GM08714 (cell line): ENCODE results near the gene SLC38A10.
"Not testable (repeated sequence)": the region's sequence is repeated elsewhere in the genome, so short reads cannot be mapped to it uniquely, and the experiment has no call there.

Experiments used
- H3K4me3 ChIP-seq: fragments of 200-500 bp; sonication (Bioruptor generic); 2 replicates; pipeline ENCODE4 v1.5.1; 2014; ENCODE audit warnings: mild to moderate bottlenecking, low read length, inconsistent platforms
- ZNF274 ChIP-seq: IDR thresholded peaks from 2 replicates; pipeline ENCODE4 v1.6.1; 2012; ENCODE audit warnings: mild to moderate bottlenecking, low read depth, low read length

SLC38A10 gene

DNA sequence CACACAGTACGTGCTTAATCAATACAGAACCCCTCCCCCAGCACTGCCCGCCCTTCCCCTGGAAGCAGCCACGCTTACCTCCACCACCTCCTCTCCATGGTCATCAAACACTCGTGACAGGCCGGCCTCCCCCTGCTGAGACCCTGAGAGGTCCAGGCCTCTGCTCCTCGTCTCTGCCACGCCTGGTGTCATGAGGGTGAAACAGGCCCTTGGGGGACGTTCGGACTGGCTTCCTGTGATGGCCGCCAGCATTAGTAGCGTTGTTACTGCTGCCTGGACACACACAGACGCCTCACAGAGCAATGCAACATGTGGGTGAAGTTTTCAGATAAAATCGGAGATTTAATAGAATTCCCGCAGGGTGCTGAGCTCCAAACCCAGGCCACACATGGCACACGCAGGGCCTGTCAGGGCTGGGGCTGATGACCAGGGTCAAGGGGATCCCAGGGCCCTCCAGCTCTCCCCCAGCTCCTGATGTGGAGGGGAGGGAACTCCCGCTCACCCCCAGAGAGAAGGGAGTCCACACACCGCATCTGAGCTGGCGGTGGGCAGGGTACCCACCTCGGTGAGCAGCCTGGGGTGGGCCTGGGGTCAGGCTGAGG, 15.9 kb upstream of the SLC38A10 start:
- no peak for TF ChIP-seq ZNF274
- H3K4me3 ChIP-seq, result no peak overlapping the region

DNA sequence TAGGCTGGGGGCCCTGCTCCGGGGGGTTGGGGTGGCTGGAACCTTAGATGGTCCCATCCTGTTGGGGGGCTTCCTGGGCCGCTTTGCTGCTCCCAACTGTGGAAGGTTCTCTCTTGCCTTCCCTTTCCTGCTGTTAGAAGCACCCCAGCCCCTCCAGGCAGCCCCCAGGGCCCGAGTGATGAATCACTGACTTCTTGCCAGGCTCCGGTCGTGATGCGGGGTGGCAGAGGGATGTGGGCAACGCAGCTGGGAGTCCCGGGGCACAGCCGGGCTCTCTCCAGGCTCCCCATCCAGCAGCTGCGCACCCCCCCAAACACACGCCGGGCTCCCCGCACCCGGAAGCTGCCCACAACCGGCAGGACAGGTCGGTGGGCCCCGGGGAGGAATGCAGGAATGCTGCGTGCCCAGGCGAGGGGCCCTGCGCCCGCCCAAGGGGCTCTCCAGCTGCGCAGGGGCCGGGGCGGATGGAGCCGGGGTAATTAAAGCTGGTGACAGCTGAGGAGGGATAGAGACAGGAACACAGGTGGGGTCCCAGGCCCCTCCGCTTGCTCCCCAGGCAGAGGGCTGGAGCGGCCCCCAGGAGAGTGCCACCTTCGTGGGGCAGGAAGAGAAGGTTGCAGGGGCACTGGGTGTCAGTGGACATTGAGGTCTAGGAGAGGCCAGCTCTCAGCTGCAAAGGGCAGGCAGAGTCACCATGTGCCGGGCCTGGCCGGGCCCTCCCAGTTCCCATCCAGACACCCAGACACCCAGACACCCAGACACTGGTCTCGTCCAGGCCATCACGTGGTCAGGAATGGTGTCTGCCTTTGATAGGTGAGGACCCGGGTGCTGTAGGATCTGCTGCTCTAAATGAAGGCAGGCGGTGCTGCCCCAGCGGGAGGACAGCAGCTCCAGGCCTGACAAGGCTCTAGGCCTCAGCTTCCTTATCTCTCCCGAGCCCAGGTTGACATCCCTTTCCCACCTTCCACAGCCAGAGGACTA, 15.0 kb upstream of the SLC38A10 start:
- TF ChIP-seq ZNF274, result no peak
- H3K4me3 ChIP-seq, result no peak overlapping the region

DNA sequence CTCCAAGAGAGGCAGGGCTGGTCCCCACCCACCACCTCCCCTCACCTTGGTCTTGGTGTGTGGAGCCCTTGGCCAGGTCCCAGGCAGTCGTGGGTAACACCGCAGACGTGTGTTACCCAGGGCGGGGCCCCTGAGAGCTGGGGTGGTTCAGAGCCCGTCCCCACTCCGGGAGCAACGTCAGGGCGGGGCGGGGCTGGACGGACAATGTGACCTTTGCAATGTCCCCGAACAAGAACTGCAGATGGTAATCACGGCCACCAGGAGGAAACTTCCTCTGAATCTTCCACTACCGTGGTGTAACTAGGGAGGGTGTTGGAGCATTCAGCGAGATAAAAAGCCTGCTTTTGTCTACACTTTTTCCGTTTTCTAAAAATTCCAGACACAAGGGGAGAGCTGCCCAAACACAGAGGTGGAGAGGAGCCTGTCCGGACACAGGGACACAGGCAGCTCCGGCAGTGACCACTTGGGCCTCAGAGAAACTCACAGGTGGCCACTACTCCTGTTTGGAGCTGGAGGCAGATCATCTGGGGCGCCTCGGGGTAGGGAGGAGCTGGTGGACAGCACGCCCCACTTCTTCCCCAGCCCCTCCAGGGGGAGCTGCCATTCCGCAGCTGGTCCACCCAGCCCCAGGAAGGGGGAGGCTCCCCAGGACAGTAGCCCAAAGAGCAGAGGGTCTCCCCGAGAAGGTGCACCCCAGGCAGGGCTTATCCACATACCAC, 14.2 kb upstream of the SLC38A10 start:
- no peak for TF ChIP-seq ZNF274
- H3K4me3 ChIP-seq, result no peak overlapping the region

DNA sequence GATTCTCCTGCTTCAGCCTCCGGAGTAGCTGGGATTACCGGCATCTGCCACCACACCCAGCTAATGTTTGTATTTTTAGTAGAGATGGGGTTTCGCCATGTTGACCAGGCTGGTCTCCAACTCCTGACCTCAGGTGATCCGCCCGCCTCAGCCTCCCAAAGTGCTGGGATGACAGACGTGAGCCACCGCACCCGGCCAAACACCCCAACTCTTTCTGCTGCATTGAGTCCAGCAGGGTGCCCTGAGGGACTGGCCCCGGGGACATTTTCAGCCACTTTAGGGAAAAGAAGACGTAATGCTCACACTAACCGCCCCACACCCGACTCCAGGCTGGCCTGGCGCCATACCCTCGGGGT, 13.7 kb upstream of the SLC38A10 start:
- H3K4me3 ChIP-seq, result not testable (repeated sequence)

DNA sequence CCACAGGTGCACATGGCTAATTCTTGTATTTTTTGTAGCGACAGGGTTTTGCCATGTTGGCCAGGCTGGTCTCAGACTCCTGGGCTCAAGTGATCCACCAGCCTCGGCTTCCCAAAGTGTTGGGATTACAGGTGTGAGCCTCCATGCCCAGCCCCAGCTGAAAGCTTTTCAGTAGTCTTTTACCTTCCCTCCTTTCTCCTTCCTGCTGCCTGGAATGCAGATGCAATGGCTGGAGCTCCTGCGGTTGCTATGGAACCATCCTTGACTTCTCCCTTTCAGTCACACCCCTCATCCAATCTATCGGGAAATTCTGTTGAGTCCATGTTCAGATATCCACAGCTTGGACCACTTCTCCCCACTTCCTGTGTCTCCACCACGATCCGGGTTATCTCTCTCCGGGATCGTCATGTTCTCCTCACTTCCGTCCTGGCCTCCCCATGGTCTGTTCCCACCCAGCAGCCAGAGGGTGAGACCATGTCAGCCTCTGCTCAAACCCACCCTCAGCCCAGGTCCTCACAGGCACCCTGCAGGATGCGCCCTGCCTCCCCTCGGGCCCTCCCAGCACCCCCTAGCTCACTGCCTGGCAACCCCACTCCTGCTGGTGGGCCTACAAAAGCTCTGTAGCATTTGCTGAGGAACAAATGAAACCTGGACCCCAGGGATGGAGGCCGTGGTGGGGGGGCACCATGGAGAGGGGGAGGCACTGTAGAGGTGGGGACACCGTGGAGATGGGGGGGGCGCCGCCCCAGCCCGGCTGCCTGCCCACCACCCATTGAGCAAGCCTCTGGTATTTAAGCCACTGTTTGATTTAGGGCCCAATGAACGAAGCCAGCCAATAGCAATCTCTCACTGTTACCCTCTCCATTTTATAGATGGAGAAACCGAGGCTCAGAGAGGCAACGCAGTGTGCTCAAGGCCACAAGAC, 12.8 kb upstream of the SLC38A10 start:
- no peak for TF ChIP-seq ZNF274
- H3K4me3 ChIP-seq, result no peak overlapping the region

DNA sequence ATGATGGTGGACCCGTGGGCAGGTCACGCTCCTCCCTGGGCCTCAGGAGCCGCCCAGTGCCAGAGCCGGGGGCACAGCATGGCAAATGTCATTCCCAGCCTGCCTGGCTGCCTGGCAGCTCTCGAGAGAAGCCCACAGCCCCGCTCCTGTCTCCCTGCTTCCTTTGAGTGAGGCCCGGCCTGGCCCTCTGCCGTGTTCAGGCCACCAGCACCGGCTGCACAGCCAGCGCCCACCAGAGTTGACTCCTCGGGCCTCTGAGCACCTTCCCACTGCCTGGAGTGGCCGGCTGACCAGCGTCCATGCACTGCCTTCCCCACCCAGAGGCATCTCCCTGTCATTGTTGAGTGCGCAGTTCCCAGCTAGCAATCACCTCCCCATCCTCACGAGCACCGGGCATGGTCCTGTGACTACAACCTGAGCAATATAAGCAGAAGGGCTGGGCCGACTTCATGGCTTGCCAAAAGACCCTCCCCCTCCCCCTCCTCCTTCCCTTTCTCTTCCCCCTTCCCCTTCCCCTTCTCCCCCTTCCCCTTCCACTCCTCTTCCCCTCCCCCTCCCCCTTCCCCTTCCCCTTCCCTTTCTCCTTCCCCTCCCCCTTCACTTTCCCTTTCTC, 11.9 kb upstream of the SLC38A10 start:
- TF ChIP-seq ZNF274, result no peak
- H3K4me3 ChIP-seq, result no peak overlapping the region

DNA sequence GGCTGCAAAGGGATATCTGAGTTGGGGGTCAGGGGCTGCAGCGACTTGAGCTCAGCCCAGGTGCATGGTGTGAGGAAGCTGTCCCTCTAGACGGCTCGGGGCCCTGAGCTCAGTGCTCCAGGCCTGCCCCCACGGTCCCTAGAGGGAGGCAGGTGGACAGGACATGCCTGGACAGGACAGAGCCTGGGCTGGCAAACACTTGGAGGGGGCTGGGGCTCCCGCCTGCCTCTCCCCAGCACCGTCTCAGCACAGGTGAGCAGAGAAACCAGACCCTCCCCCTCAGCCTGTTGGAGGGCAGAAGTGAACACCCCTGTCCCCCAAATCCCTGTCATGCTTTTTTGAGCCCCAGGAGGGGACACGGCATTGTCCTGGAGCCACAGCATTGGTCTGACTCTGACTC, 11.4 kb upstream of the SLC38A10 start:
- no peak for TF ChIP-seq ZNF274
- H3K4me3 ChIP-seq, result no peak overlapping the region

DNA sequence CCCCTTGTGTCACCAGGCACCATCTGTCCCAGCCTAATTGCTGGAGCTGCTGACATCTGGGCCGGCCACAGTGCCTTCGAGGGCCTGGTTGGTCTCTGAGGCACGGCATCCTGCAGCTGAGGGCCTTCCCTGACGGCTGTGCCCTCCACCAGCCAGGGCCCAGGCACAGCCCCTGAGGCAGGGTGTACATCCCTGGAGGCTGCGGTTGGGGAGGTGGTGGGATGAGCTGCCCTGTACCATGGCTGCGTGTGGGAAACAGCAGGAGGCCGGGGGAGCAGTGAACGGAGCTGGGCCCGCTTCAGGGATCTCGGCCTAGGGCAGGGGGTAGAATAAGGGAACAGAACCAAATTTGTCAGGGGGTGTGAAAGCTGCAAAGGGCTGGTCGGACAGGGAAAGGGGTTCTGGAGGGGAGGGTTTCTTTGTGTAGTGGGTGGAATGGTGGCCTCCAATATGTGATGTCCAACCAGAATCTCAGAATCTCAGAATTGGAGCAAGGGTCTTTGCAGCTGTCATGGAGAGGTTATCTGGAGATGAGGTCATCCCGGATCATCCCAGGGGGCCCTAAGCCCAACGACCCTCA, 10.0 kb upstream of the SLC38A10 start:
- no peak for TF ChIP-seq ZNF274
- no peak overlapping the region for H3K4me3 ChIP-seq

DNA sequence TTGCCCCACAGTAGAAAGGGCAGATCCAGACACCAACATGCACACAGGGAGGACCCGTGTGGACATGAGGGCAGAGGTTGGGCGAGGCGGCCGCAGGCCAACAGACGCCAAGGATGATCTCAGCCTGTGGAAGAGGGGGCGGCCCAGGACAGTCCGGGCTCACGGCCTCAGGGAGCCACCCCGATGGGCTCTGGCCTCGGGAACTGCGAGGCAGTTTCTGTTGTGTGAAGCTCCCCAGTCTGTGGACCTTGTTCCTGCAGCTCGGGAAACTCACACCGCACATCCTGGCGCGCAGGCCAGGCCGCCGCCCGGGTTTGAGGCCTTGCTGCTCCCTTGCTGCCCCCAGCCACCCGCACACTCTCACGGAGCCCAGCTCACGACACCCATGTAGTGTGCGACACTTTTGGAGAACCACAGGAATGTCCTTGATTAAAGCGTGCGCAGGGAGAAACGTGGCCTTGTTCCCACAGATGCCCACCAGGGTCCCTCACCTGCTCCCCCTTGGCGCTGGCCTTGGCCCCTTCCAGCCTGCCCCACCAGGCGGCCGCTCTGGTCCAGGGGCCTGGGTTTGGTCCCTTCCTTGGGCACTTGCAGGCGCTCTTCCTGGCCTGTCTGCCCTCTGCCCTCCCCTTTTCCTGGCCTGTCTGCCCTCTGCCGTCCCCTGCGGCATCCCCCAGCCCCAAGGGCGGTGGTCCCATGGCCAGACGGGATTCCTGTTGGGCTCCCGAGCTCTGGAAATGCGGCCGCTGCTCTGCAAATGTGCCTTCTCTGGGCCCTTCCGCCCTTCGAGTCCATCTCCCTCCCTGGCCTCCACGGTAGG, 9.3 kb upstream of the SLC38A10 start:
- H3K4me3 ChIP-seq, result no peak overlapping the region
- no peak for TF ChIP-seq ZNF274

DNA sequence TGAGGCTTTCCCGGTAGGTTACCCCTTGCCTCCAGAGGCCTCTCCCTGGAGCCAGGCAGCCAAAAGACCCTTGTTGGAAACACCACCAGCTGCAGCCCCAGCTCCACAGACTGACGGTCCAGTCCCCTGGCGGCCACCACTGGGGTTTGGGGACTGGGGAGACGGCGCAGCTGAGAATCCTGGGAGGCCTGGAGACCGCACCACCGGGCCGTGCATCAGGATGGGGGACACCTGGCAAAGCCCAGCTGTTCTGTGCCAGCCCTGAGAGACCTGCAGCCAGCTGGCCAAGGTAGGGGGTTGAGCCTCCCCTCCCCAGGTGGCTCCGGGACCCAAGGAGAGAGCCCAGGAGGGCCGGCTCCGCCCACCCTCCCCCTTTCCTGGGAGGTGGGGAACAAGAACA, 8.3 kb upstream of the SLC38A10 start:
- no peak overlapping the region for H3K4me3 ChIP-seq

DNA sequence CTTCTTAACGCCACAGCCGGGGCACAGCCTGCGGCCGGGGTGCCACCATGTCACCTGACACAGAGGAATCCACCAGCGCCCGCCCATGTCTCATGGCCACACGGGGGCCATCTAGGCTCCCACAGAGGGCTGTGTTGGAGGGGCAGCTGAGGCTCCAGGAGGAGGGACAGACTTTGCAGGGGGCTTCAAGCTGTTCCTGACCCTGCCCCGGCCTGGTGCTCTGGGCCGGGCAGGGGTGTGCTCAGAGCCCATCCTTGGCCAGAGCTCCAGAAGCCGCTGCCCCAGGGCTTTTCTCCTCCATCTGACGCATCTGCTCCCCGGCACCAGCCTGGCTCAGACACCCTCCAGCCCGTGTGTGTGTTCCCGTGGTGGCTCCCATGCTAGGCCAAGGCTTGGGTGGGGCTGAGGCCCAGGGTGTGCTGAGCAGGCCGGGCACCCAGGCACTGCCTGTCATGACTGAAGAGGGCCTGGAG, 7.8 kb upstream of the SLC38A10 start:
- H3K4me3 ChIP-seq, result no peak overlapping the region
- no peak for TF ChIP-seq ZNF274

More for the DNA sequence above, 8.3 kb upstream of the SLC38A10 start:
- TF ChIP-seq ZNF274, result no peak

DNA sequence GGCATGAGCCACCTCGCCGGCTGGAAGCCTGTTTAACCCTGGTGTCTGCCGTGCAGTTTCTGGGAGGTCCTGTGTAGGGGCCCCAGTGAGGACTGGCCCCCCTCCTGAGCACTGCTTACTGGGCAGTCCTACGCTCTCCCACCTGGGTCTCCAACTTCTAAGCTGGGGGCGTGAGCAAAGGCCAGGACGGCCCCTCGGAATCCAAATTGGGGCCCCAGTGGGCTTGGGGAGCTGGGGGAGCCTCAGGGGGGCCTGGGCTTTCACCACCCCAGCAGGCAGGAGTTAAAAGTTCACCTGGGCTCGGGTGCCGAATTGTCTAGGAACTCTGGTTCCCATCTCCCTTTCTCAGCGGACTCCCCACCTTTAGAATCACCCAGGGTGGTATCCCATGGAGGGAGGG, 7.2 kb upstream of the SLC38A10 start:
- no peak for TF ChIP-seq ZNF274
- H3K4me3 ChIP-seq, result no peak overlapping the region
